ENCODE results near the gene KMT2A. TPM values are rescaled to one million over a fixed set of nuclear protein-coding genes. Genes with fewer than 3 reads are reported as not detected.

KMT2A gene
- total RNA-seq, 1 donor from 2014 or later: 14.0 TPM

GRCh38 chr11:118530180-118530682, 93.9 kb downstream of the KMT2A start:
- H3K36me3 ChIP-seq (ENCODE audit: control insufficient read depth, insufficient read depth, low read length): peaks cover 3% of the 10 kb centered on the region
- peak; percentile 14 for DNase-seq (ENCODE audit: low read depth)
- no peak for FAIRE-seq
- peak overlapping the region; percentile 68 for H3K4me3 ChIP-seq (ENCODE audit: low read depth, low read length)
- TF ChIP-seq CTCF (IDR thresholded peaks at IDR 0.05; ENCODE audit: insufficient read depth, low read length, severe bottlenecking): no peak
- no peaks in the 10 kb centered on the region for H3K27me3 ChIP-seq (ENCODE audit: control insufficient read depth, insufficient read depth, low read length)

GRCh38 chr11:118530683-118531596, 94.6 kb downstream of the KMT2A start, which contains the start of gene TMEM25:
TSS of gene TMEM25 (plus strand) at chr11:118531192. CDS start at chr11:118531802, 610 bp downstream.
- Histone ChIP-seq H3K27me3 (ENCODE audit: control insufficient read depth, insufficient read depth, low read length) (no peaks in the 10 kb centered on the region), H3K4me3 (ENCODE audit: low read depth, low read length) (peak within 1 kb of the TSS; percentile 68), H3K36me3 (ENCODE audit: control insufficient read depth, insufficient read depth, low read length) (peaks cover 3% of the 10 kb centered on the region)
- DNase-seq (ENCODE audit: low read depth) (peak; percentile 20), FAIRE-seq (no peak)
- TF ChIP-seq CTCF (IDR thresholded peaks at IDR 0.05; ENCODE audit: insufficient read depth, low read length, severe bottlenecking): no peak

- TF ChIP-seq CTCF (IDR thresholded peaks at IDR 0.05; ENCODE audit: insufficient read depth, low read length, severe bottlenecking): no peak
- FAIRE-seq (no peak), DNase-seq (ENCODE audit: low read depth) (peak; percentile 15)
- peaks cover 3% of the 10 kb centered on the region for H3K36me3 ChIP-seq (ENCODE audit: control insufficient read depth, insufficient read depth, low read length)
- H3K4me3 ChIP-seq (ENCODE audit: low read depth, low read length): peak overlapping the region; percentile 68
- H3K27me3 ChIP-seq (ENCODE audit: control insufficient read depth, insufficient read depth, low read length): no peaks in the 10 kb centered on the region
Observed at GRCh38 chr11:118531597-118532084, 95.3 kb downstream of the KMT2A start.

DNA sequence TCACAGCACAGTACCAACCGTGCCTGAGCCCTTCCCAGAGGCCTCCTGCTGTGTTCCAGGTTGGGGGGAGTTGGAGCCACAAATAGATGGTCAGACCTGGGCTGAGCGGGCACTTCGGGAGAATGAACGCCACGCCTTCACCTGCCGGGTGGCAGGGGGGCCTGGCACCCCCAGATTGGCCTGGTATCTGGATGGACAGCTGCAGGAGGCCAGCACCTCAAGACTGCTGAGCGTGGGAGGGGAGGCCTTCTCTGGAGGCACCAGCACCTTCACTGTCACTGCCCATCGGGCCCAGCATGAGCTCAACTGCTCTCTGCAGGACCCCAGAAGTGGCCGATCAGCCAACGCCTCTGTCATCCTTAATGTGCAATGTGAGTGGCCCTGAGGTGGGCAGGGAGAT, 95.8 kb downstream of the KMT2A start:
- H3K27me3 ChIP-seq (ENCODE audit: control insufficient read depth, insufficient read depth, low read length): no peaks in the 10 kb centered on the region
- peaks cover 3% of the 10 kb centered on the region for H3K36me3 ChIP-seq (ENCODE audit: control insufficient read depth, insufficient read depth, low read length)
- TF ChIP-seq CTCF (IDR thresholded peaks at IDR 0.05; ENCODE audit: insufficient read depth, low read length, severe bottlenecking): no peak
- no peak overlapping the region for H3K4me3 ChIP-seq (ENCODE audit: low read depth, low read length)
- FAIRE-seq: no peak
- DNase-seq (ENCODE audit: low read depth): no peak

DNA sequence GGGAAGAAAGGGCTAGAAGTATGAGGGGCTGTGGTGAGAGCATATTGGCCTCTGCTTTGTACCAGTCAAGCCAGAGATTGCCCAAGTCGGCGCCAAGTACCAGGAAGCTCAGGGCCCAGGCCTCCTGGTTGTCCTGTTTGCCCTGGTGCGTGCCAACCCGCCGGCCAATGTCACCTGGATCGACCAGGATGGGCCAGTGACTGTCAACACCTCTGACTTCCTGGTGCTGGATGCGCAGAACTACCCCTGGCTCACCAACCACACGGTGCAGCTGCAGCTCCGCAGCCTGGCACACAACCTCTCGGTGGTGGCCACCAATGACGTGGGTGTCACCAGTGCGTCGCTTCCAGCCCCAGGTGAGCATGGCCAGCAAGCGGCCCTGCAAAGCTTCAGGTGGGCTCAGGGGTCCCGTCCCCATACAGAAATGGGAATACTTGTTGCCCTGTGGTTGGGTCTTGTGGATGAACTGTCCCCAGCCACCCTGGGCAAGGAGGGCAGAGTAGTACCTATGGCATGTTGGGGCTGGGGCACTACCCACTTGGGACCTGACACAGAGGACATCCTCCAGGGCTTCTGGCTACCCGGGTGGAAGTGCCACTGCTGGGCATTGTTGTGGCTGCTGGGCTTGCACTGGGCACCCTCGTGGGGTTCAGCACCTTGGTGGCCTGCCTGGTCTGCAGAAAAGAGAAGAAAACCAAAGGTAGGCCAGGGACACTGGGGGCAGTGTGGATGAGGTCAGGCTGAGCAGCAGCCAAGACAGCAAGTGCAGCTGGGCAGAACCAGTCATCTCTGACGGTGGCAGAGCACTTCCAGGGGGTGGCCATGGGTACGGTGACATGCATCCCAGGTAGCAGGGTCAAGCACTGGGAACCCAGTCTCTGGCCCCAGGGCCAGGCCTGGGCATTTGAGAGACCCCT, 96.8 kb downstream of the KMT2A start:
- no peak for FAIRE-seq
- no peaks in the 10 kb centered on the region for H3K27me3 ChIP-seq (ENCODE audit: control insufficient read depth, insufficient read depth, low read length)
- no peak for TF ChIP-seq CTCF (IDR thresholded peaks at IDR 0.05; ENCODE audit: insufficient read depth, low read length, severe bottlenecking)
- no peak overlapping the region for H3K4me3 ChIP-seq (ENCODE audit: low read depth, low read length)
- DNase-seq (ENCODE audit: low read depth): no peak
- H3K36me3 ChIP-seq (ENCODE audit: control insufficient read depth, insufficient read depth, low read length): peaks cover 3% of the 10 kb centered on the region

Data from bronchial epithelial cell (primary cell).